ENCODE results near the gene TRMT11.

GRCh38 chr6:126040394-126040793 is 54.1 kb downstream of the TRMT11 start:
- TF ChIP-seq CTCF (IDR thresholded peaks at IDR 0.05 in 8 of 11, conservative IDR thresholded peaks at IDR 0.05 in 3 of 11) = no peak
- TF ChIP-seq POLR2A (IDR thresholded peaks at IDR 0.05) = no peak
- no peak for TF ChIP-seq POLR2AphosphoS5 (IDR thresholded peaks at IDR 0.05)

Data from spleen (tissue), 7 donors.